ENCODE measurements around the gene C19orf12.
A peak's percentile ranks its signal among the peaks of the same experiment; 100 is the strongest.

The C19orf12 gene

GRCh38 chr19:29714953-29715700 lies at the start of gene C19orf12:
TSS of gene C19orf12 (minus strand) at chr19:29715261. CDS start at chr19:29708413, 6,848 bp downstream.
- peak; percentile 43 for DNase-seq (ENCODE audit: low read depth)

GRCh38 chr19:29764361-29764760 lies 49.3 kb upstream of the C19orf12 start:
- no peak for DNase-seq (ENCODE audit: low read depth)

GRCh38 chr19:29763196-29763595 lies 48.1 kb upstream of the C19orf12 start:
- no peak for DNase-seq (ENCODE audit: low read depth)

GRCh38 chr19:29761575-29762232 lies 46.6 kb upstream of the C19orf12 start:
- no peak for DNase-seq (ENCODE audit: low read depth)

GRCh38 chr19:29760752-29761502 lies 45.9 kb upstream of the C19orf12 start:
- no peak for DNase-seq (ENCODE audit: low read depth)

GRCh38 chr19:29759359-29759758 lies 44.3 kb upstream of the C19orf12 start:
- no peak for DNase-seq (ENCODE audit: low read depth)

- DNase-seq (ENCODE audit: low read depth): no peak
These were observed 43.8 kb upstream of the C19orf12 start for GRCh38 chr19:29758863-29759262.

- no peak for DNase-seq (ENCODE audit: low read depth)
These were observed 42.5 kb upstream of the C19orf12 start for GRCh38 chr19:29757551-29757950.

GRCh38 chr19:29753934-29754305 lies 38.9 kb upstream of the C19orf12 start:
- DNase-seq (ENCODE audit: low read depth): no peak

- DNase-seq (ENCODE audit: low read depth): no peak
These were observed 38.3 kb upstream of the C19orf12 start for GRCh38 chr19:29753190-29753933.

- no peak for DNase-seq (ENCODE audit: low read depth)
These were observed 37.5 kb upstream of the C19orf12 start for GRCh38 chr19:29752450-29753025.

GRCh38 chr19:29751932-29752331 lies 36.9 kb upstream of the C19orf12 start:
- no peak for DNase-seq (ENCODE audit: low read depth)

- no peak for DNase-seq (ENCODE audit: low read depth)
These were observed 34.9 kb upstream of the C19orf12 start for GRCh38 chr19:29750001-29750400.

GRCh38 chr19:29748996-29749849 lies 34.2 kb upstream of the C19orf12 start:
- no peak for DNase-seq (ENCODE audit: low read depth)

GRCh38 chr19:29745253-29745652 lies 30.2 kb upstream of the C19orf12 start:
- DNase-seq (ENCODE audit: low read depth): no peak

- DNase-seq (ENCODE audit: low read depth): no peak
These were observed 28.6 kb upstream of the C19orf12 start for GRCh38 chr19:29743681-29744080.

- no peak for DNase-seq (ENCODE audit: low read depth)
These were observed 26.7 kb upstream of the C19orf12 start for GRCh38 chr19:29741776-29742175.

GRCh38 chr19:29741226-29741625 lies 26.2 kb upstream of the C19orf12 start:
- DNase-seq (ENCODE audit: low read depth): no peak

- DNase-seq (ENCODE audit: low read depth): no peak
These were observed 22.5 kb upstream of the C19orf12 start for GRCh38 chr19:29737461-29738000.

GRCh38 chr19:29735829-29736228 lies 20.8 kb upstream of the C19orf12 start:
- DNase-seq (ENCODE audit: low read depth): no peak

Measured in T-helper 22 cell (primary cell).